Activated gamma-delta T cell treated with Interleukin-2 at 50 U/mL for 16 hours (primary cell): Measurements from ENCODE around the gene PIGQ.
"Not testable (repeated sequence)": the region's sequence is repeated elsewhere in the genome, so short reads cannot be mapped to it uniquely, and the experiment has no call there.

Experiments
- DNase-seq: peaks from one replicate; pipeline ENCODE4 v3.0.0-alpha.2; 2020

PIGQ gene

DNA sequence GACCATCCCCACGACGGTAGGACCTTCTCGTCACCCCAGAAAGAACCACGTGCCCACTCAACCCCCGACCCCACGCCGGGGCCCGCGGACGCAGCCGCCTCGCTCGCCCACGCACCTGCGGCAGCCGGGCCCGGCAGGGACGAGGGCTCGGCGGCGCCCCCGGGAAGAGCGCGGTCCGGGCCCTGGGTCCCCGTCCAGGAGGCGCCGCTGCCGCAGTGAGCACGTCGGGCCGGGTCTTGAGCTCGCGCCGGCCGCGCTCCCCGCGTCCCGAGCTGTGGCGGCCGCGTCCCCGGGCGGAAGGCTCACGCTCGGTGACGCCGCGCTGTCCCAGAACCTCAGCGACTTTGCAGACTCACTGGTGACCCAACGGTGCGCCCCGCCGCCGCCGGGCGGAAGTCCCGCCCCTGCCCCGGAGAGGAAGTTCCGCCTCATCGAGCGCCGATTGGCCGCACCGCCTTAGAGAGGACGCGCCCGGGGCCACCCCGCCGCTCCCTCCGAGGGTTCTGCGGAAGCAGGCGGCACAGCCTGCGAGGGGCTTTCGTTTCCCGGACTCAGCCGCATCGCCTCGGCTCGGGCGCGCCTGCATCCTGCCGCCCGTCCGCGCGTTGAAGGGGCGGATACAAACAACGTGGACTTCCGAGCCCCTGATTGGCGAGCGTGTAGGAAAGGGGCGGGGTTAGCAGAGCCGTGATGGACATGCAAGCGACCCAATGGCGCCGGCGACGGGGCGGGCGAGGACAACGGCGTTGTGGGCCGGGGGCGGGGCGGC is 19.3 kb downstream of the PIGQ start:
- peak; percentile 98 for DNase-seq

DNA sequence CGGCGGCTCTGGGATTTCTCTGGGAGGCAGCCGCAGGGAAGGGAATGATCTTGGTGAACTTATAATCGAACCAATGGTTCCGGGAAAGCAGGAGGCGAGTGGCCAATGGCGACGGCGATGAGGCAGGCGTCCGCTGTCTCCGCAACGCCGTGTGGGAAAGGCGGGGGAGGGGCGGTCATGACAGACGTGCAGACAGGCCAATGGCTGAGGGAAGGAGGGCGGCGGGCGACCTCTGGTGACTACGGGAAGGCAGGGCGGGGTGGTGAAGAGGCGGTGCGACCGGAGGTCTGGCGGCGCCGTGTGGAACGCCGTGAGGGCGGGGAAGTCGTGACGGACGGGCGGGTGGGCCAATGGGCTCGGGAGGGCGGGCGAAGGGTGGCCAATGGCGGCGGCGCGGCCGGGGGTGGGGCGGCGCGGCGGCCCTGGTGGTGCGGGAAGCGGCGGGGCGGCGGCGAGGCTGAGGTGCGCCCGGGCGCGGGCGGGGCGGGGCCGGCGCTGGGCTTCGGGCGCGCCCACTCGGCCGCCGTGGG is 20.0 kb downstream of the PIGQ start, which contains the start of gene RAB40C:
Gene RAB40C, plus strand, starts transcription at position 409 of the 530 bp plus-strand sequence. CDS start 226 bp downstream, outside the sequence.
- DNase-seq: peak; percentile 100

- no peak for DNase-seq
Measured at GRCh38 chr16:590188-590814, 20.5 kb downstream of the PIGQ start.

DNA sequence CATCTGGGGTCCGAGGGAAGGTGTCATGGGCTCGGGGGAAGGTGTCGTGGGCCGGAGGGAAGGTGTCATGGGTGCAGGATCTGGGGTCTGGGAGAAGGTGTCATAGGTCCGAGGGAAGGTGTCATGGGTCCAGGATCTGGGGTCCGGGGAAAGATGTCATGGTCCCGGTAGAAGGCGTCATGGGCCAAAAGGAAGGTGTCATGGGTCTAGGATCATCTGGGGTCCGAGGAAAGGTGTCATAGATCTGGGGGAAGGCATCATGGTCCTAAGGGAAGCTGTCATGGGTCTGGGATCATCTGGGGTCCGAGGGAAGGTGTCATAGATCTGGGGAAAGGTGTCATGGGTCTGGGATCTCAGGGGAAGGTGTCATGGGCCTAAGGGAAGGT is 21.0 kb downstream of the PIGQ start:
- DNase-seq: no peak

GRCh38 chr16:591231-591630 is 21.5 kb downstream of the PIGQ start:
- no peak for DNase-seq

DNA sequence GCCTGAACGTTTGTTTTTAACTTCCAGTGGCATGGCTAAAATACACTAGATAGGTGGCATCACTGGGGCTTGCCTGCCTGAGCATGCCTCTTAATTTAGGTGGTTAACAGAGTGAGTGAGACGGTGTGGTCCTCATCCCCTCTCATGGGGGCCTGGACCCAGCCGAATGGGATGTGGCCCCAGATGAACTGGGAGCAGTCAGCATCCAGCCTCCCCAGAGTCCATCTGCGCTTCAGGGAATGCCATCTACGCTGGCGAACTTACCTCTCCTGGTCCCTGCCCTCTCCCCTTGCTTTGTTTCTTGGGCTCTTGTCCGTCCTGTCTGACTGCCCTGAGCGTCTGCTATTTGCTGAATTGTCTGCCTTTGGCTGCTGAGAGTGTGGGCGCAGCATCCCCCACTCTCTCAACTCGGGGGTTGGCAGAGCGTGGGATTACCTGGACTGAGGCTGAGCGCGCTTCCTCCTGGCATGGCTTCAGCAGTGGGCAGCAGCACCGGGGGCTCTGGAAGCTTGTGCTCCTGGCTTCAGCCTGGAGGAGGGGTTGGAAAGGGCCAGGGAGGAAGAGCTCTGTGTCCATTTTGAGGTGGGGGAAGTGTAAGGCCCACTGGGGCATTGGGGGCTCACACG is 22.2 kb downstream of the PIGQ start:
- no peak for DNase-seq

GRCh38 chr16:592518-593306 is 22.9 kb downstream of the PIGQ start:
- no peak for DNase-seq

GRCh38 chr16:593406-593805 is 23.6 kb downstream of the PIGQ start:
- no peak for DNase-seq

- DNase-seq: no peak
Measured at GRCh38 chr16:593807-594206, 24.0 kb downstream of the PIGQ start.

DNA sequence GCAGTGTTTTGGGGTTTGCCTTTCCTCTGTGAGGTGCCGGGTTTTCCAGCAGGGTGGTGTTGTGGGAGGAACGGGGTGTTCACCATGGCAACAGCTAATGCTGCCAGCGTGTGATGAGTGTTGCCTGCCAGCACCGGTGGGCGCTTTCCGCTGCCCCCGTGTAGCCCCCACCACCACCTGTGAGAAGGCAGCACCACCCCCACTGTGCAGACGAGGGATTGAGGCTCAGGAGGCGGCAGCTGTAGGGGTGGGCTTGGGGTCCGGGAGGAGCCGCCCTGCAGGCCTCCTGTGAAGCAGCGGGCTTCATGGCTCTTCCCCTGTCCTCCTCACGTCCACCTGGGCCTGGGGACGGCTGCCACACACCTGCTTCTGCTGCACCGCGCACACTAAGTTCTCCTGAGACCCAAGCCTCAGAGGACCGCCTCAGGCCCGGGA is 25.3 kb downstream of the PIGQ start:
- no peak for DNase-seq

DNA sequence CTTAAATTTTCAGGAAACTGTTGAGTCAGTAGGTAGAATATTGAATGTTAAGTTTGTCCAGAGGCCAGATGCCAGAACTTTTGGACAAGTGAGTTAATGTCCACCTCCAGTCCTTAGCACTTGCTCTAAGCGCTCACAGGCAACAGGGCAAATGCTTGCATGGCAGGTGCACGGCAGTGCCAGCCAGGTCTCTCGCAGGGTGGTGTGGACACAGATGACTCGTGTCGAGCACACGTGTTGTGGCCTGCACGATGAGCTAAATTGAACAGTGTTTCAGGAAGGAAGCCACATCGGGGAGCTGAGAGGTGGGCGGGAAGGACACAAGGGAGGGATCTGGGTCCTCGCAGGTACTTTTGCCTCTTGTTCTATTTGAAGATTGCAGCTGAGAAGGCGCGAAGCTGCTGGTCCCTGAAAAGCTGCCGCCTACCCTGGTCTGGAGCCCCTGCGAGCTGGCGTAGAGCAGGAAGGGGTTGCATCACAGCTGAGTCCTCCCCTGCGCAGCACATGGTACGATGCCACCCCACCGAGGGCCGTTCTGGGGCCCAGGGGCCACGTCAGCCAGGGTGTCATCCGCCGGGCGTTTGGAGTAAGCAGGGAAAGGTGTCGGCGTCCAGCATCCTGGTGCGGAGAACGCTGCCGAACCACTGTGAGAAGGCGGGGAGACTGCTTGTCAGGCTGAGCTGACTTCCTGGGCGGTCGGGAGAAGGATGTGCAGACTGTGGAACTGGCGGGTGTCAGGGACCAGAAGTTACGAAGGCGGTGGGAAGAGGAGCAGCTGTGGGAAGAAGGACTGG is 26.4 kb downstream of the PIGQ start:
- DNase-seq: no peak

- DNase-seq: no peak
Measured at GRCh38 chr16:596736-597060, 26.9 kb downstream of the PIGQ start.

GRCh38 chr16:597655-598054 is 27.9 kb downstream of the PIGQ start:
- DNase-seq: not testable (repeated sequence)

DNA sequence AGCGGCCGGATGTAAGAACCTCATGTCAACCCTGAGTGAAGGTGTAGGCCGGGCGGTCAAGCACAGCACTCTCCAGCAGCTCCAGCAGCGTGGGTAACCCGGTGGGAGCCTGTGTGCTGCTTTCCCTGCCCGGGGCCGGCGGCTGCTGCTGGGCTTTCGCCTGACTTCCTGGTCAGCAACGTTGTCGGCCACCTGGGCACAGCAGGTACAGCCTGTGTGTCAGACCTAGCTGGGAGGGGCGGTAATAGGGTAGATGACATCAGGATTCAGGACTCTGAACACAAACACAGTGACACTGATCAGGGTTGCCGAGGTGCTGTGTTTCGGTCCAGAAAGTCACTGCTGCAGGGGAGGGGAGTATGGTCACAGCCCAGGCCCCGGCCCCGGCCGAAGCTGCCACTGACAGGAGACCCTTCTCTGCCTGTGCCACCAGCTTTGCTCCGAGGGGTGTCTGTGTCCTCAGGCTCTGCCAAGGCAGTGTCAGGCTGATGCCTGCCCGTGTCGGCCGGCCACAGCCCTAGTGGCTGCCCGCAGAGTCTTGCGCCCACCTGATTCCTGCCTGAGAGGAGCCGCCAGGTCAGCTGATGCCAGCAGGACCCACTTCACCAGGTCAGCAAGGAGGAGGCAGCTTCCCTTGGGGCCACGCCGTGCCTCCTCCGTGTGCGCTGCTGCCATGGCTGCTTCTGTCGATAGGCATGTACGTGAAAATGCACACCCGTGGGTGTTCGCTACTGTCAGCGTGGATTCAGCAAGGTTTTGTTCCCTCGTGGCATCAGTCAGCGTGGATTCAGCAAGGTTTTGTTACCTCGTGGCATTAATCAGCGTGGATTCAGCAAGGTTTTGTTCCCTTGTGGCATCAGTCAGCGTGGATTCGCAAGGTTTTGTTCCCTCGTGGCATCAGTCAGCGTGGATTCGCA is 29.3 kb downstream of the PIGQ start:
- no peak for DNase-seq

DNA sequence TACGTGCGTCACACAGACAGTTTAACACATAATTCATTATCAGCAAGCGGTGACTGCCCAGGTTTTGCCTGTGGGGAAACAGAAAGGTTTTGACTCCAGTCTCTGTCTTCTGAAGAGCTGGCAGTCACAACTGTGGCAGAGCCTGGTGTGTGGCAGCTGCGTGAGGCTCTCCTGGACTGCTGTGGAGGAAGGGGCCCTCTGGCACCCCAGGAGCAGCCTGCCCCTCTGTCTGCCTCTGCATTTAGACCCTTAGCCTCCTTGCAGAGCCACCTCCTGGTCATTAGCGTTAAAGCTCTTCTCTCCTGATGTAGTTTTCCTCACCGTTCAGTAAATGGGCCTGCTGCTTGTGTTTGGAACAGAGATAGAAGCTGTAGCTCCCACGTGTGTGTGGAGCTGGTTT is 31.0 kb downstream of the PIGQ start:
- no peak for DNase-seq

DNA sequence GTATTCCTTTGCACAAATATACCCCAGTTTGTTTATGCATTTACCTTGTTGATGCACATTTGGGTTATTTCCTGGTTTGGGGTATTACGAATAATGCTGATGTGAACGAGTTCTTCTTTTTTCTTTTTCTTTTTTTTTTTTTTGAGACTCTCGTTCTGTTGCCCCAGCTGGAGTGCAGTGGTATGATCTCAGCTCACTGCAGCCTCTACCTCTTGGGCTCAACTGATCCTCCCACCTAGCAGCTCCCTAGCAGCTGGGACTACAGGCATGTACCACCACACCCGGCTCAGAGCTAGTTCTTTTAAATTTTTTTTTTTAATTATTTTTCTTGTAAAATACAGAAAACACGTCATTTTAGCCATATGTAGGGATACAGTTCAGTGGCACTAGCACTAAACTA is 34.2 kb downstream of the PIGQ start:
- no peak for DNase-seq

GRCh38 chr16:606656-607307 is 37.0 kb downstream of the PIGQ start:
- no peak for DNase-seq

GRCh38 chr16:608019-608418 is 38.3 kb downstream of the PIGQ start:
- DNase-seq: no peak

DNA sequence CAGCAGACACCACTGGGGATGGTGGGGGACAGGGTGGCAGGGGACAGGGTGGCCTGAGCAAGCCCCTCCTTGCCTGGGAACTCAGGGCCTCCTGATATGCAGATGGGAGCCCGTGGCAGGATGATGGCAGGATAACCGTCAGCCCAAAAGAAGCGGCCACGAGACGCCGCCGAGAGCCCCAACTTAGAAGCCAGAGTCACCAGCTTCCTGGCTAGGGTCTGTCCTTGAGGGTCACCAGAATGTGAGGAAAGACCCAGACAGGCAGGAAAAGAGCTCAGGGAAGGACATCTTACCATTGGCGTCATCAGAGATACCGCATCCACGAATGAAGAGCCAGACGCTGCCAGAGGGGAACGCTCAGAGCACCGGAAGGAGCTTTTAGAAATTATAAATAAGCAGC is 39.5 kb downstream of the PIGQ start:
- DNase-seq: no peak

- no peak for DNase-seq
Measured at GRCh38 chr16:609984-610383, 40.2 kb downstream of the PIGQ start.
